GF-D8 (cell line): ENCODE data around the gene CCDC102B.
"Not testable (repeated sequence)": the region's sequence is repeated elsewhere in the genome, so short reads cannot be mapped to it uniquely, and the experiment has no call there.

Source experiments
- DNase-seq: peaks from one replicate; lab custom pipeline; 2025; lab: John Stamatoyannopoulos, UW

Gene CCDC102B

DNA sequence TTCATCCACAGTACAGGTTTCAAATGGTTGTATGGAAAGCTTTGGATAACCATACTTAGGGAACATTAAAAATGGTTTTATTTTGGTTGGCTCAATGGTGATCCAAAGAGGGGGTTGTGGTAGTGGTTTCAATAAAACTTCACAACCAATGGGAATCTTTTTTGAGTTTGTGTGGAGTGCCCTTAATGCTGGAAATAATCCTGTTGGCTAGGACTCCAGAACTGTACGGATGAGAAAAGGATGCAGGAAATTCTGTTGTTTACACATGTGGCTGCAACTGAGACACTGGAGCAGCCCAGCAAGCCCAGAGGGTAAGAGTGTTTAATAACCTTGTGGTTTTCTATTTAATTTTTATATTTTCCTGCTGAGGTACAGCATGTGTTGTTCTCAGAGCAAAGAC lies at the start of gene CCDC102B:
CCDC102B (plus strand) TSS at position 210 of the 400 bp plus-strand sequence. CDS start 38,684 bp downstream, outside the sequence.
- no peak for DNase-seq

- no peak for DNase-seq
Measured at GRCh38 chr18:68757126-68757525, 40.8 kb upstream of the CCDC102B start.

- no peak for DNase-seq
Measured at GRCh38 chr18:68759308-68759707, 38.6 kb upstream of the CCDC102B start.

GRCh38 chr18:68763083-68763482 lies 34.8 kb upstream of the CCDC102B start:
- DNase-seq: no peak

GRCh38 chr18:68764016-68764415 lies 33.9 kb upstream of the CCDC102B start:
- DNase-seq: no peak

GRCh38 chr18:68766433-68766832 lies 31.4 kb upstream of the CCDC102B start:
- DNase-seq: no peak

DNA sequence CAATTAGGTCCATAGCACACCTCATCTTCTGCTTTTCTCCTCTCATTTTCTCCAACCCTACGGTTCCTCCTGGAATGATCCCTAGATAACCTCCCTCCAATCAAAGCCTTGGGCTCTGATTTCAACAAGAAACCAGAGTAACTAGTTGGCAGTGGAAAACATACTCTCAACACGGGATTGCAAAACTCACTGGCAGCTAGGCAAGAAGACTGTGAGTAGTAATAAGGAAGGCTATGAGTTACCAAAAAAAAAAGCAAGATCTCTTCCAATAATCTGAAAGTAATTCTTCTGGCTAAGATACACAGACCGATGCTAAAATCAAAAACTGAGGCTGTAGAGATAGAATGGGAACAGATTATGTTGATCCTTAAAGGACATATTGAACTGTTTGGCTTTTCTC lies 28.4 kb upstream of the CCDC102B start:
- no peak for DNase-seq

DNA sequence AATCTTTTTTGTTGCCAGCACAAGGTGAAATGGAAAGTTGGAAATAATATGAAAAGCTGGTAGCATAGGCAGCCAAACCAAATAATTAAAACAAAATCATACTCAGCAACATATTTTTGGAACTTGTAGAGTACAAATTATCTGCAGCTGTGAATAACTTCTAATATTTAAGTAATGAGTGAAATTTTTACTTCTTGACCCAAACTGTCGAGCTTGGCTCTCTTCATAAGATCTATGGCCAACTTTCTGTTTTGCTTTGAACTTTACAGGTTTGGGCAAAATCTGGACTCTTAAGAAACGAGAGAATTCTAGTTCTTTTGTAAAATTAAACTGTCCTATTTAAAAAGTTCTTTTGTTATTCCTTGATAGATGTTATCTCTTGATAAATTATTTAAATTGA lies 25.6 kb upstream of the CCDC102B start:
- DNase-seq: no peak

- no peak for DNase-seq
Measured at GRCh38 chr18:68778280-68778886, 19.5 kb upstream of the CCDC102B start.

DNA sequence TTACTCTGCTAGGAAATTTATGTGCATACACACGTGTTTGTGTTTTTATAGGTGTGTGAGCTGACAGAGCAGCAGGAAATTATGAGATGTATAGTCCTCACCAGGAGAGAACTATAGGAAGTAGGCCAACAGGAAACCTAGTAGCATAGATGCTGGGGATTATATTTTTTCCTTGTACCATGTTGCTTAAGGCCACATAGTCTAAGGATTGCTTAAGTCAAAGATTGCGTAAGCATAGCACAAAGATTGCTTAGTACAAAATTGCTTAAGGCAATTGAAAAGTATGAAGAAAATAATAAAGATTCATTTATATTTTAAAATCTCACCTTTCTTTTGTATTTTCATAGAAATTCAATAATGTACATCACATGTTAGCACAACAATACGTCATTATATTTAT lies 18.7 kb upstream of the CCDC102B start:
- DNase-seq: peak; percentile 73

DNA sequence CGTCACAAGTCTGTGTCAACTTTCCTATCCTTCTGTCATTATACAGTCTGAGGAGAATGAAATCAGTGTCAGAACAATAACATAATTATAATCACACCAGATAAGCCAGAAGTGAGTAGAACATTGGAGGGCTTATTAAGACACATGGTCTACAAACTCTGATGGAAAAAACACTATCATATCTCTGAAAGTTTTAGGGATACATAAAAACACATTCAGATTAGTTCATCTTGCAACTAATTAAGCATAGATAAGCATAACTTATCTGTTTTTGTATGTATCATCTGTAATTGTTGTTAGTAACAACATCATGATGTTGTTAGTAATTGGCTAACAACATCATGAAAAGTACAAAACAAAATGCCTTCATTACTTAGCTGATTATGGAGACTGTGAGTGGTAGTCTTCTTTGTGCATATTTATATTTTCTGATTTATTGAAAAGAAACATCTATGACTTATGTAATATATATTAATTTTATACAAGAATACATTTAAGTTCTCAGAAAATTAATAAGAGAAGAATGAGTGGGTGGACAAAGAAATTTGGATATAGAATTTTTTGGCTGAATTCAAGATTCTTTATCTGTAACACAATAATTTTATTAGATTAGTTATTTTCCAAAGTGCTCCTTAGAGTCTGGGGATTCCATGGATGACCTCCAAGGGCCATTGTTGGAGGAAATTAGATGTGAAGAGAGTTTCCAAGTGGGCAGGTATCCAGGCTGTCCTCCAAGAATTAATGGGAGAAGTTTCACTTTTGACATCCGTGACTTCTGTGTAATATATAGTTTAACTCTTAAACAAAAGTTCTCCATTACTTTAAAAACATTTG lies 16.9 kb upstream of the CCDC102B start:
- DNase-seq: no peak

DNA sequence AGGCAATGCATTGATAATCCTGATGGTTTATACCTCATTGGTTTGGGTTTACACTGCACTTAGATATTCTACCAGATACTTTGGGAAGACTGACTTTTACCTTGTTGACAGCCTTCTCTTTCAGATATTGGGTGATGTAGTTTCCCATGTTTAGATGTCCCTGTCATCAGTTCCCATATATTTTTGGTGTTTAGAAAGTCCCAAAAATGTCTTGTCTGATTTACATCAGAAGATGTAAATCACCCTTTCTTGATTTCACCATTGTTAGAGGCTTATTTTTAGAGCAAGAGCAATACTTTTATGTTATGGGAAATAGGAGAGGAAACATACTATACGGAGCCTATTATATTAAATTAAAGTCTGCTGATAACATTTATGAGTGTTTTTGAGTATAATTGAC lies 14.4 kb upstream of the CCDC102B start:
- DNase-seq: no peak

- no peak for DNase-seq
Measured at GRCh38 chr18:68784071-68784470, 13.8 kb upstream of the CCDC102B start.

DNA sequence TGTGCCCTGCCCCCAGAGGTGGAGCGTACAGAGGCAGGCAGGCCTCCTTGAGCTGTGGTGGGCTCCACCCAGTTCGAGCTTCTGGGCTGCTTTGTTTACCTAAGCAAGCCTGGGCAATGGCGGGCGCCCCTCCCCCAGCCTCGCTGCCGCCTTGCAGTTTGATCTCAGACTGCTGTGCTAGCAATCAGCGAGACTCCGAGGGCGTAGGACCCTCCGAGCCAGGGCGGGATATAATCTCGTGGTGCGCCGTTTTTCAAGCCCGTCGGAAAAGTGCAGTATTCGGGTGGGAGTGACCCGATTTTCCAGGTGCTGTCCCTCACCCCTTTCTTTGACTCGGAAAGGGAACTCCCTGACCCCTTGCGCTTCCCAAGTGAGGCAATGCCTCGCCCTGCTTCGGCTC lies 7.6 kb upstream of the CCDC102B start:
- not testable (repeated sequence) for DNase-seq

DNA sequence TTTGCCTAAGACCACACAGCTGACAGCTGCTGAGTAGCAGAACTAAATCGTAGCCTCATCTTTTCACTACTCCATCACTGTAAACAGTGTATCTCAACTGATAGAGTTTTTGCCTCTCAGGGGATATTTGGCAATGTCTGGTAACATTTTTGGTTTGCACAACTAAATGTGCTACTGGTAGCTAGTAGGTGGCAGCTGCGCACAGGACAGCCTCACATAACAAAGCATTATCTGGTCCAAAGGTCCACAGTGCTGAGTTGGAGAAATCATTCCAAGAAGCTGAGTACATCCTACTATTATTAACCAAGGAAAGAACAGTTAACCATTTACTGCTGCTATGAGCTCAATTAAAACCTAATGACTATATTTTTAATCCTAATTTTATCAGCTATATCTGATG lies 6.1 kb upstream of the CCDC102B start:
- DNase-seq: no peak

DNA sequence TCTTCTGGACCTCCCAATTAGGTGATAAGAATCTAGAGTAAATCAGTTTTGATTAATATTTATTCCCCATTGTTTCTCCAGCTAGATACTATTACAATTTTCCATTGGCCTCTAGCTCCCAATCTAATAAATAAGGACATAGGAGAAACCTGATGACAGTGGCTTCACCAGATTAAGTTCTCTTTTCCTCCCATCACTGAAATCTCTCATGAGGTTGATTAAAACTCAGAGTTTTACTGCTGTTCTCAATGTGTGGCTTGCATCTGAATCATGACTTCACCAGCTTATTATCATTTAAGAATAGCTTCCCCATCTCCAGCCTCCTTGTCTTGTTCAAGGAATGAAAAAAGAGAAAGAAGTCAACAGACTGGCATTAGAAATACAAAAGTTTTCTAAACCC lies 3.9 kb upstream of the CCDC102B start:
- no peak for DNase-seq

DNA sequence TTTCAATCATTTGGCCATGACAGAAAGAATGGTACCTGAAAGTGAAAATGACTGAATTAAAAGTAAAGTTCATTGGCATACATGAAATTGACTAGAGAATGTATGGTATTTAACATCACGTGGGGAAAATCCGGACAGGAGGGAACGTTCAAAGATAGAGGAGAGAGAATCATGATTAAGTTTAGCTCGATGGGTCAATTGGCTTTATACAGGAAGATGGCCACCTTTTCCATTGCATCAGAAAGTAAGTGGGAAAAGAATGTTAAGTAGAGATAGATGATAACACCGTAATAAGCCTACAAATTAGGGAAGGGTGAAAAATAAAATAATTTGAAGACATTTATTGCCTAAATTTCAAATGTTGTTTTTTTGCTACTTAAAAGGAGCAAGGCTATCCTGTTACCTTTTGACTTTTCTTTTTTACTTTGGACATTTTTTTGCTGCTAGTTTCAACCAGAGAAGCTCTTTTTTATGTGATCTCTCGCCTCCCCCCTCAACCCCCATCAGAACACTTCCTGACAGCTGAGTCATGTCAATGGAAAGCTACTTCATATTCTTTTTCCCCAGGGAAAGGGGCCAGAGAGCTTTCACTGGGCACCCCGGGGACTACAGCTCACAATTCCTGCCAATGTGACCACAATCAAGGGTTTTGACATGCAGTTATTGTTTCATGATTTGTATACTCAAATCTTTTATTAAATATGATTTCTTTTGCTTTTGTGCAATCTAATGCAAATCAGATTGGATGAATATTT lies 767 bp upstream of the CCDC102B start:
- DNase-seq: no peak

DNA sequence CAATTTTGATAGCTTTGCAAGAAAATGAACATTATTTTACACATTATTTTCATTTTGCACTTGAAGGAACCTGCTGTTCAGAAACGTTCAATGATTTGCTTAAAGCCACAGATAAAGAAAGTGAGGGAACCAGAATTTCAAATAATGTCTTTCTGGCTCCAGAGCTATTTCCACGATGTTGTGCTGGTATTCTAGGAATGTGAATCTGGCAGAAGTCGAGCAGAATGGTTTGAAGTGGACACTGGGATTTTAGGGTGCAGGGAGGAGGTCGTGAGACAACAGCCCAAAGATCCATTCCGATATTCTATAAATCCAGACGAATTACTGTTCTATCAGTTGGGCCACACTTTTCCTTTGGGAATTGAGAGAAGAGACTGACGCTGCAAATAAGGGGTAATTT lies 2.2 kb downstream of the CCDC102B start:
- DNase-seq: no peak

GRCh38 chr18:68803356-68803755 lies 5.5 kb downstream of the CCDC102B start:
- DNase-seq: no peak

- no peak for DNase-seq
Measured at GRCh38 chr18:68817584-68817983, 19.7 kb downstream of the CCDC102B start.

GRCh38 chr18:68818584-68818983 lies 20.7 kb downstream of the CCDC102B start:
- DNase-seq: no peak

DNA sequence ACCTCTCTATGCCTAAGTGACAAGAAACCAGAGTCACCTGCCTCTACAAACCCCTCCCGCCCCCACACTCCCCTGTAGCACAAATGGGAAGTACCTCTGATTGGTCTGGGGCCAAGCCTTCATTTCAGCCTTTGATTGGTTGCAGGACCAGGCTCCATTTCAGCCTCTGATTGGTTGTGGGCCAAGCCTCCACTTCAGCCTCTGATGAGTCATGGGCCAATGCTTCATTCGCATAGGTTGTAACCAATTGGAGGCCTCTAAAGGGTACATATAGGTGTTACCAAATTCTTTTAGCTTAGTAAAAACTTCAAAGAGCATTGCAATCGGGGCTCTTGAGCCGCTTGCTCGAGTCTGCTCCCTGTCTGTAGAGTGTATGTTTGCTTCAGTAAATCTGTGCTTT lies 25.0 kb downstream of the CCDC102B start:
- no peak for DNase-seq

GRCh38 chr18:68826121-68826520 lies 28.2 kb downstream of the CCDC102B start:
- DNase-seq: no peak
